ENCODE measurements around the gene HLA-DOA.
A peak's percentile ranks its signal among the peaks of the same experiment; 100 is the strongest.

HLA-DOA gene

DNA sequence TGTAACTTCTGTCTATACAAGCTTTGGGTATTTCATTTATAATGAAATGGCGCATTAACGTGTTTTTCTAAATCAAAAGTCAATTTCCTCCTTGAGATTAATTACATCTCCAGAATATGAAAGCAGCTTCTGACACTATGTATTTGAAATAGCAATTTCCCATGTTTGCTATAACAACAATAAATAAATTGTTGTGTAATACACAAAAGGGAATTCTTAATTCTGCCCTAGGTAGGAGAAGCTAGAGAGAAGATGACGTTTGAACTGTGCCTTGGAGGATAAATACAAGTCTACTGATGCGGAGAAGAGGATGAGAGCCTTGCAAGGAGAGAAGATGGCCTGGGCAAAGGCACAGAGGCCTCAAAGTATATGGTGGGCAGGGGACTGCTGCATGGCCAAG, 7.6 kb upstream of the HLA-DOA start:
- H3K4me3 ChIP-seq (ENCODE audit: low read length), result no peak overlapping the region
- TF ChIP-seq, protein P1, sequence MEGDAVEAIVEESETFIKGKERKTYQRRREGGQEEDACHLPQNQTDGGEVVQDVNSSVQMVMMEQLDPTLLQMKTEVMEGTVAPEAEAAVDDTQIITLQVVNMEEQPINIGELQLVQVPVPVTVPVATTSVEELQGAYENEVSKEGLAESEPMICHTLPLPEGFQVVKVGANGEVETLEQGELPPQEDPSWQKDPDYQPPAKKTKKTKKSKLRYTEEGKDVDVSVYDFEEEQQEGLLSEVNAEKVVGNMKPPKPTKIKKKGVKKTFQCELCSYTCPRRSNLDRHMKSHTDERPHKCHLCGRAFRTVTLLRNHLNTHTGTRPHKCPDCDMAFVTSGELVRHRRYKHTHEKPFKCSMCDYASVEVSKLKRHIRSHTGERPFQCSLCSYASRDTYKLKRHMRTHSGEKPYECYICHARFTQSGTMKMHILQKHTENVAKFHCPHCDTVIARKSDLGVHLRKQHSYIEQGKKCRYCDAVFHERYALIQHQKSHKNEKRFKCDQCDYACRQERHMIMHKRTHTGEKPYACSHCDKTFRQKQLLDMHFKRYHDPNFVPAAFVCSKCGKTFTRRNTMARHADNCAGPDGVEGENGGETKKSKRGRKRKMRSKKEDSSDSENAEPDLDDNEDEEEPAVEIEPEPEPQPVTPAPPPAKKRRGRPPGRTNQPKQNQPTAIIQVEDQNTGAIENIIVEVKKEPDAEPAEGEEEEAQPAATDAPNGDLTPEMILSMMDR (IDR thresholded peaks at IDR 0.05; ENCODE audit: insufficient read depth, low read depth, low read length, missing control alignments), result no peak
- no peak for DNase-seq (ENCODE audit: low read depth)

DNA sequence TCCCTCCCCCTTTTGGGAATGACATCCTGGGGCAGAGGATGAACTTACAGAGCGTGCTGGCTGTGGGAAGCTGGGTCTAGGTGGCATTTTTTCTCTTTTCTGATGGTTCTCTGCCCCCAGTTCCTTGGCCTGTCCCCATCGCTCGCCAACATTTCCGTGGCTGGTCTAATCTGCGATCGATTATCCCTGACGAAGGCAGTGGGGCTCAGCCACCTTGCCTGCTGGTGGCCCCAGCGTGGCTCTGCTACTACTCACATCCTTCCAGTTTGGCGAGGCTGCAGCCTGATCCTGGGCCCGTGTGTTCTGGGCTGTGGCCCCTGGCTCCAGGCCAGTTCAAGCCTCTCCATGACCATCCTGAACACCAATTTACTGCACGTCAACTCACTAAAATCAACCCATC, 6.4 kb upstream of the HLA-DOA start:
- H3K4me3 ChIP-seq (ENCODE audit: low read length), result no peak overlapping the region
- no peak for DNase-seq (ENCODE audit: low read depth)
- TF ChIP-seq, protein P1 (IDR thresholded peaks at IDR 0.05; ENCODE audit: insufficient read depth, low read depth, low read length, missing control alignments), result no peak

DNA sequence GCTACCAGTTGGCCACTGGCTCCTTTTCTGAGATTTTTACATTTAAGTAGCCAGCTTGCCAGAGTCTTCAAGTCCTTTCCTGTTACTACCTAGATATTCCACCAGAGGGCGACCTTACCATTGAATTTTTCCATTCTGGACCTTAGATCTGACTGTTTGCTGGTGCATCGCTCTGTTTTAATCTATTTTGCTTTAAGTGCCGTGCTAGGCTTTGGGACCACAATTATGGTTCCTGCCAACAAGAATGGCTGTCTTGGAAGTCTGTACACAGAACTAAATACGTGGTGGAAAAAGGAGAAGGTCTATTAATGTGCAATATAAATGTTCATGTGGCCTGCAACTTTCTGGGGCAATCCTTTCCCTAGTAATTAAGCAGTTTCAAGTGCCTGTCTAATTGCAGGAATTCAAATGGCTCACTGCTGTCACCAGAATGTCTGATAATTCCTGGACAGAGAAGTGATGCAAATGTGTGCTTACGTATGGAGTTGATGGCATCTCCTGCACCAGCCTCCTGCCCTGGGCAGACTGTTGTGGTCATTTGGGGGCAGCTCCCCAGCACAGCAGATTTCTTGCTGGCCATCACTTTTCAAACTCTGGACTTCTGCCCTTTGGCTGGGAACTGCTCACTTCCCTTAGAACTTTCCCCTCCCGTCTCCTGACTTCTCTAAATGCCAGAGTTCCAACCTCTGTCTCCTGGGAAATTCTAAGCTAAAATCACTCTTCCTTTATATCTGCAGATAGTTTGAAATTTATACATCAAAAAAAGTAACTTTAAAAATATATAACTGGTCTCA, 5.6 kb upstream of the HLA-DOA start:
- H3K4me3 ChIP-seq (ENCODE audit: low read length), result no peak overlapping the region
- TF ChIP-seq, protein P1 (IDR thresholded peaks at IDR 0.05; ENCODE audit: insufficient read depth, low read depth, low read length, missing control alignments), result peak; percentile 69
- DNase-seq (ENCODE audit: low read depth), result peak; percentile 84

DNA sequence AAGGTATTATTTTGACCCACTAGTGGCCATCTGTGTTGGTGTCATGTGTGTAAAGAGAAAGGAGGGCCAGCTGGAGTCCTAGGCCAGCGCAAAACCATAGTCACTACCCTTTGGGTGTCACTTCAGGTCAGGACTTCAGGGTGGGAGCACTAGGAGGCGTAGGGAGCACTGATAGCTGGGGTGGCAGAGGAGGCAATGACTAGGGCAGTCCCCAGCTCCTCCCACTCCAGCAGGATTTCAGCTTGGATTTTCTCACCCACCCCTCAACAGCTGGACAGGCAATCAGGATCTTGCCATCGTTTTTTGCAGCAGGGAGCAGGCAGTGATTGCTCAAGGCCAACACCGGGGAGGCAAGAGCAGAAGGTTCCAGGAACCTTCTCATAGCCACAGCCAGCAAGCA, 4.2 kb upstream of the HLA-DOA start:
- no peak for DNase-seq (ENCODE audit: low read depth)
- no peak overlapping the region for H3K4me3 ChIP-seq (ENCODE audit: low read length)
- TF ChIP-seq, protein P1 (IDR thresholded peaks at IDR 0.05; ENCODE audit: insufficient read depth, low read depth, low read length, missing control alignments), result no peak

DNA sequence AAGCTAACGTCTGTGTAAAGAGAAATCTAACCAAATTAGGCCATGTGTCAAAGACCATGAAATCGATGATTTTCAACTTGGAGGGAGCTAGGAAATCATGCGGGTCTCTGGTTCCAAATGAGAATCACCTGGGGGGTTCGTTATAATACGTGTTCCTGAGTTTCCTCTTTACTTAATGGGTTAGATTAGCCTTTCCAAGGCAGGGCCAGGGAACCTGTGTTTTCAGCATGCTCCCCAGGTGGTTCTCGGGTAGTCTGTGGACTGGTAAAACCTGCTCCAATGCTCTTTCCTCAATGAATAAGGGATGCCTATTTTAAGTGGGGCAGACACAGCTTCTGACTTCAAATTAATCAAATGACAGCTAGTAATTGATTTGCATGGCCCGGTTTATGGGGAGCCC, 965 bp upstream of the HLA-DOA start:
- H3K4me3 ChIP-seq (ENCODE audit: low read length), result no peak overlapping the region
- TF ChIP-seq, protein P1 (IDR thresholded peaks at IDR 0.05; ENCODE audit: insufficient read depth, low read depth, low read length, missing control alignments), result no peak
- DNase-seq (ENCODE audit: low read depth), result no peak

DNA sequence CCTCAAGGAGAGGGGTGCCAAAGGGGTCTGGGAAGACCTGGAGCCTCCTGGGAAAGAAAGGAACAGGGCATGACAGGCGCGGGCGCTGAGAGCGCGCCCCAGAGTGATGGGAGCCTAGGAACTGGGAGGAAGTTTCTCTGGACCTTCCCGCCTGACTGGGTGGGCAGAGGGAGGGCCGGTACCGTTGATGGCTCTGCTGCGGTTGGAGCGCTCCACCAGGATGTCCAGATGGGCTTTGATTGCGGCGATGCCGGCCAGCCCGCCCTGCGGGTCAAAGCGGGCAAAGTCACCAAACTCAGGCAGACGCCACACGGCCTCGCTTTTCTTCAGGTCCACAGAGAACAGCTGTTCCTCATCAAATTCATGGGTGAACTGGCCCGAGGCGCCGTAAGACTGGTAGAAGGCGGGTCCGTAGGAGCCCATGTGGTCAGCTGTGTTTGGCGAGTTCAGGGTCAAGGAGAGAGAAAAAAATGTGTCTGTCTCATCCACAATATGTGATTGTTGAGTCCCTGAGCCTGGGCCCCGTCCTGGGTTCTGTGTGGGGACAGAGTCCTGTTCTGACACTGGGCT, 1.5 kb downstream of the HLA-DOA start:
- H3K4me3 ChIP-seq (ENCODE audit: low read length), result no peak overlapping the region
- TF ChIP-seq, protein P1 (IDR thresholded peaks at IDR 0.05; ENCODE audit: insufficient read depth, low read depth, low read length, missing control alignments), result no peak
- no peak for DNase-seq (ENCODE audit: low read depth)

DNA sequence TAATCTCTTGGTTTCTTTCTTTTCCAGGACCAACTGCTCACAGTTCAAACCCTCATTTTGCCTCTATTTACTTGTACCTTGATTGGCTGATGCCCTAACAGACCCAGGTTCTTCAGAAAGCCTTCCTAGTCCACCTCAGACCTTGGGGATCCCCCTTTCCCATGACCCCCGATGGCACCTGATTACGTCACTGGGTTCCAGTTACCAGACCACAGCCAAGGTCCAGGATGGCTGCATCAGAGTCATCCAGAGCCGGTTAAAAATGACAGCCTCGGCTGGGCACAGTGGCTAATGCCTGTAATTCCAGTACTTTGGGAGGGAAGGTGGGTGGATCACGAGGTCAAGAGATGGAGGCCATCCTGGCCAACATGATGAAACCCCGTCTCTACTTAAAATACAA, 4.5 kb downstream of the HLA-DOA start:
- H3K4me3 ChIP-seq (ENCODE audit: low read length), result no peak overlapping the region
- DNase-seq (ENCODE audit: low read depth), result no peak
- TF ChIP-seq, protein P1 (IDR thresholded peaks at IDR 0.05; ENCODE audit: insufficient read depth, low read depth, low read length, missing control alignments), result no peak
